IMR-90 (cell line): ENCODE data around the gene THNSL1. TPM values are rescaled to one million over a fixed set of nuclear protein-coding genes. Genes with fewer than 3 reads are reported as not detected.

Experiments
- ATAC-seq: fragments of 200-7000 bp; cut with Tn5 transposase; 2 replicates; pipeline ENCODE4 v1.9.1; 2020; ENCODE audit warnings: low read depth, mild to moderate bottlenecking, moderate library complexity
- BruUV-seq: library from RNA; stranded (reverse); fragments of 400-500 nt; replicated peaks from 2 replicates; lab custom pipeline; 2021; lab: Mats Ljungman, UMichigan
- CTCF ChIA-PET: fragments of 300-600 bp; formaldehyde crosslinking; extraction: SDS; loops from one replicate; lab custom pipeline; 2021; ENCODE audit warnings: antibody characterized with exemption; lab: Yijun Ruan, JAX
- POLR2A ChIA-PET: fragments of 300-600 bp; sonication (Branson Sonifier 250); formaldehyde crosslinking; loops from one replicate; lab custom pipeline; 2022; ENCODE audit warnings: antibody characterized with exemption; ENCODE audit not compliant: unreplicated experiment; lab: Charles Lee
- DNase-seq: peaks from one replicate; pipeline ENCODE4 v3.0.0; 2013
- H2AFZ ChIP-seq: replicated peaks from 2 replicates; pipeline ENCODE3; 2013; ENCODE audit warnings: low read length, mild to moderate bottlenecking; ENCODE audit not compliant: poor library complexity
- H2AK5ac ChIP-seq: 2 replicates; pipeline ENCODE4 v1.6.1; 2013; ENCODE audit warnings: low read depth, low read length, inconsistent platforms
- H2AK9ac ChIP-seq: replicated peaks from 2 replicates; pipeline ENCODE3; 2013; ENCODE audit warnings: mild to moderate bottlenecking, low read depth, low read length, moderate library complexity; ENCODE audit not compliant: poor library complexity
- H2BK120ac ChIP-seq: 2 replicates; pipeline ENCODE4 v1.6.1; 2013; ENCODE audit warnings: low read depth, low read length, inconsistent platforms
- H2BK15ac ChIP-seq: 3 replicates; pipeline ENCODE4 v1.6.1; 2013; ENCODE audit warnings: low read depth, low read length, inconsistent platforms
- H2BK20ac ChIP-seq: 2 replicates; pipeline ENCODE4 v1.6.1; 2013; ENCODE audit warnings: low read depth, mild to moderate bottlenecking, inconsistent platforms, low read length, moderate library complexity
- H2BK5ac ChIP-seq: 2 replicates; pipeline ENCODE4 v1.6.1; 2013; ENCODE audit warnings: mild to moderate bottlenecking, low read depth, low read length, inconsistent platforms; ENCODE audit not compliant: poor library complexity, severe bottlenecking
- H3K14ac ChIP-seq: replicated peaks from 2 replicates; pipeline ENCODE4 v1.6.1; 2013; ENCODE audit warnings: low read depth, low read length, inconsistent platforms
- H3K18ac ChIP-seq: 2 replicates; pipeline ENCODE4 v1.6.1; 2013; ENCODE audit warnings: low read depth, low read length, control low read depth
- H3K23ac ChIP-seq: 2 replicates; pipeline ENCODE4 v1.6.1; 2013; ENCODE audit warnings: low read depth, low read length, inconsistent platforms
- H3K27ac ChIP-seq: 2 replicates; pipeline ENCODE4 v1.5.1; 2013; ENCODE audit warnings: mild to moderate bottlenecking, control low read depth, low read length; ENCODE audit not compliant: insufficient read depth
- H3K27me3 ChIP-seq: 2 replicates; pipeline ENCODE4 v1.6.1; 2013; ENCODE audit warnings: low read length; ENCODE audit not compliant: control insufficient read depth, insufficient read depth
- H3K36me3 ChIP-seq: 2 replicates; pipeline ENCODE4 v1.6.1; 2013; ENCODE audit warnings: low read length, mixed read lengths; ENCODE audit not compliant: control insufficient read depth, insufficient read depth
- H3K4ac ChIP-seq: 2 replicates; pipeline ENCODE4 v1.6.1; 2013; ENCODE audit warnings: low read depth, low read length, inconsistent platforms
- H3K4me1 ChIP-seq: 2 replicates; pipeline ENCODE4 v1.6.1; 2013; ENCODE audit warnings: low read length, mixed read lengths; ENCODE audit not compliant: control insufficient read depth, insufficient read depth
- H3K4me2 ChIP-seq: 2 replicates; pipeline ENCODE4 v1.6.1; 2013; ENCODE audit warnings: low read depth, mild to moderate bottlenecking, control low read depth, low read length, moderate library complexity
- H3K4me3 ChIP-seq: 2 replicates; pipeline ENCODE4 v1.5.1; 2013; ENCODE audit warnings: low read depth, mild to moderate bottlenecking, control low read depth, low read length, moderate library complexity; ENCODE audit not compliant: insufficient read depth
- H3K56ac ChIP-seq: 2 replicates; pipeline ENCODE4 v1.6.1; 2013; ENCODE audit warnings: low read length, inconsistent platforms; ENCODE audit not compliant: insufficient read depth; ENCODE audit errors: extremely low read depth
- H3K79me1 ChIP-seq, 2 experiments: 2 replicates each; pipeline ENCODE4 v1.6.1; 2013; ENCODE audit warnings: low read length in 2 of 2, inconsistent platforms in 1 of 2, low read depth in 1 of 2
- H3K9ac ChIP-seq: 2 replicates; pipeline ENCODE4 v1.6.1; 2013; ENCODE audit warnings: low read depth, low read length, control low read depth
- H3K9me1 ChIP-seq: 2 replicates; pipeline ENCODE4 v1.6.1; 2013; ENCODE audit warnings: low read length, inconsistent platforms; ENCODE audit not compliant: insufficient read depth
- H3K9me3 ChIP-seq: 2 replicates; pipeline ENCODE4 v1.6.1; 2013; ENCODE audit warnings: low read length; ENCODE audit not compliant: control insufficient read depth, insufficient read depth
- H4K20me1 ChIP-seq: 2 replicates; pipeline ENCODE4 v1.6.1; 2013; ENCODE audit warnings: low read length, inconsistent platforms; ENCODE audit not compliant: insufficient read depth
- H4K5ac ChIP-seq: 2 replicates; pipeline ENCODE4 v1.6.1; 2013; ENCODE audit warnings: mild to moderate bottlenecking, low read depth, low read length, control low read depth
- H4K8ac ChIP-seq, 2 experiments: 2 replicates each; pipeline ENCODE4 v1.6.1; 2013; ENCODE audit warnings: low read depth in 2 of 2, low read length in 2 of 2, control low read depth in 1 of 2, inconsistent platforms in 1 of 2
- H4K91ac ChIP-seq: 2 replicates; pipeline ENCODE4 v1.6.1; 2013; ENCODE audit warnings: low read depth, low read length, inconsistent platforms; ENCODE audit not compliant: insufficient read depth
- BHLHE40 ChIP-seq: fragments of 150-350 bp; IDR thresholded peaks from 2 replicates; pipeline ENCODE4 v1.6.1; 2016; ENCODE audit warnings: mild to moderate bottlenecking, low read depth, low read length
- CEBPB ChIP-seq: IDR thresholded peaks from 2 replicates; pipeline ENCODE4 v1.6.1; 2012; ENCODE audit warnings: low read depth, low read length, improper control_type of control experiment
- CHD1 ChIP-seq: IDR thresholded peaks from 2 replicates; pipeline ENCODE4 v1.6.1; 2012; ENCODE audit warnings: low read depth, low read length, improper control_type of control experiment
- FOS ChIP-seq: fragments of 150-350 bp; IDR thresholded peaks from 2 replicates; pipeline ENCODE4 v1.6.1; 2016; ENCODE audit warnings: low read depth, low read length
- MAFK ChIP-seq: IDR thresholded peaks from 2 replicates; pipeline ENCODE4 v1.6.1; 2012; ENCODE audit warnings: low read depth, low read length, improper control_type of control experiment
- MAZ ChIP-seq: IDR thresholded peaks from 2 replicates; pipeline ENCODE4 v1.6.1; 2012; ENCODE audit warnings: low read depth, mild to moderate bottlenecking, low read length, improper control_type of control experiment, moderate library complexity, borderline replicate concordance
- MXI1 ChIP-seq: IDR thresholded peaks from 2 replicates; pipeline ENCODE4 v1.6.1; 2012; ENCODE audit warnings: low read depth, mild to moderate bottlenecking, low read length, moderate library complexity, borderline replicate concordance
- NFE2L2 ChIP-seq: fragments of 150-350 bp; IDR thresholded peaks from 2 replicates; pipeline ENCODE4 v1.6.1; 2016; ENCODE audit warnings: low read depth, mild to moderate bottlenecking, low read length
- POLR2A ChIP-seq: IDR thresholded peaks from 2 replicates; pipeline ENCODE4 v1.6.1; 2012; ENCODE audit warnings: mild to moderate bottlenecking, low read depth, low read length
- RAD21 ChIP-seq: IDR thresholded peaks from 2 replicates; pipeline ENCODE4 v1.6.1; 2012; ENCODE audit warnings: low read length, improper control_type of control experiment
- RCOR1 ChIP-seq: IDR thresholded peaks from 2 replicates; pipeline ENCODE4 v1.6.1; 2012; ENCODE audit warnings: mild to moderate bottlenecking, low read length, improper control_type of control experiment; ENCODE audit not compliant: insufficient replicate concordance
- RFX5 ChIP-seq: IDR thresholded peaks from 2 replicates; pipeline ENCODE4 v1.8.0; 2012; ENCODE audit warnings: low read depth, mild to moderate bottlenecking, low read length, moderate library complexity
- SMC3 ChIP-seq: fragments of 150-350 bp; IDR thresholded peaks from 2 replicates; pipeline ENCODE4 v1.6.1; 2016; ENCODE audit warnings: low read depth, mild to moderate bottlenecking, antibody characterized with exemption, low read length, moderate library complexity
- WGBS, 2 experiments: methylation state at CpG; one replicate each; pipeline versions ENCODE4 v1.1.5 to v1.1.7; 2013; ENCODE audit warnings: missing lambda C conversion rate in 2 of 2; ENCODE audit not compliant: insufficient read length in 1 of 2; ENCODE audit errors: extremely low coverage in 2 of 2; 5-methylcytosine and 5-hydroxymethylcytosine counted together
- dilution Hi-C: fragments of 300-500 bp; cut with HindIII; formaldehyde crosslinking; loops from one replicate; pipeline ENCODE4 v1.14.3; 2018; ENCODE audit warnings: low sequenced_read_pairs; ENCODE audit not compliant: unreplicated experiment
- in situ Hi-C: fragments of 300-500 bp; cut with MboI; formaldehyde crosslinking; loops from 3 replicates; pipeline ENCODE4 v1.14.3; 2019; ENCODE audit warnings: low sequenced_read_pairs, inconsistent platforms, mixed read lengths
- intact Hi-C: fragments of 100-400 bp; cut with micrococcal nuclease; formaldehyde crosslinking; loops from 2 replicates; pipeline ENCODE4 v1.10.0; 2022
- polyA plus RNA-seq, 3 experiments: library from polyadenylated mRNA; depleted of rRNA; stranded (reverse); fragments of >200 nt; gene quantifications; 2 replicates each; pipeline ENCODE4 v1.2.3, GENCODE V29; 2012; ENCODE audit warnings: low replicate concordance in 1 of 3
- total RNA-seq: library from RNA; depleted of rRNA; stranded (reverse); fragments of >200 nt; gene quantifications from 2 replicates; pipeline ENCODE4 v1.2.3, GENCODE V29; 2012
- TF ChIP-seq, protein P1 (sequence below): conservative IDR thresholded peaks from 2 replicates; pipeline ENCODE4 v1.5.1; 2012; ENCODE audit warnings: mild to moderate bottlenecking, low read depth, low read length, improper control_type of control experiment
- TF ChIP-seq, protein P2 (sequence below): fragments of 150-350 bp; IDR thresholded peaks from 2 replicates; pipeline ENCODE4 v1.6.1; 2017; ENCODE audit warnings: mild to moderate bottlenecking, antibody characterized with exemption, low read length, low read depth
- TF ChIP-seq, protein P3 (sequence below): fragments of 150-350 bp; IDR thresholded peaks from 2 replicates; pipeline ENCODE4 v1.6.1; 2016; ENCODE audit warnings: low read depth, mild to moderate bottlenecking, low read length, moderate library complexity, borderline replicate concordance

THNSL1 gene
- total and polyA plus RNA-seq, 2 of the 4 experiments (the other 2 are of a cell fraction): 1.3 to 2.0 TPM

DNA sequence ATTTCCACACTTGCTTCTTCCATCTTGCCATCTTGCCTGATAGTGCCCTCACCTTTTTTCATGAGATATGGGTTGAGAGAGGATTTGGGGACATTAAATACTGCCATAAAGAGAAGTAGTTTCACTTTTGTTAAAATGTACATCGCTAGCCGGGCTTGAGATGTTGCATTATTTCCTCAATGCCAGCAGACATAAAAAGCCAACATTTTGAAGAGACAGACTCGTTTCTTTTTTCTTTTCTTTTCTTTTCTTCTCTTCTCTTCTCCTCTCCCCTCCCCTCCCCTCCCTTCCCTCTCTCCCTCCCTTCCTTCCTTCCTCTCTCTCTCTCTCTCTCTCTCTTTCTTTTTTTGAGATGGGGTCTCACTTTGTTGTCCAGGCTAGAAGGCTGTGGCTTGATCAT, 18.4 kb upstream of the THNSL1 start:
- Histone ChIP-seq H3K18ac (no peak overlapping the region), H3K27ac (no peak overlapping the region), H2AFZ (no peak overlapping the region), H3K56ac (no peak overlapping the region), H3K23ac (no peak overlapping the region), H2BK5ac (no peak overlapping the region), H3K9ac (no peak overlapping the region), H2AK9ac (no peak overlapping the region), H2BK120ac (no peak overlapping the region), H2AK5ac (no peak overlapping the region), H3K4me2 (no peak overlapping the region), H3K79me1 (no peaks in the 10 kb centered on the region), H3K14ac (no peak overlapping the region), H2BK20ac (no peak overlapping the region), H3K4ac (no peak overlapping the region), H3K9me1 (no peaks in the 10 kb centered on the region), H4K8ac (no peak overlapping the region), H3K27me3 (no peaks in the 10 kb centered on the region; the same call in 1 of the 2 replicates), H3K4me1 (no peaks in the 10 kb centered on the region), H3K36me3 (no peaks in the 10 kb centered on the region), H2BK15ac (no peak overlapping the region), H4K20me1 (no peaks in the 10 kb centered on the region), H4K5ac (no peak overlapping the region), H4K91ac (no peak overlapping the region), H3K4me3 (no peak overlapping the region), H3K9me3 (no peaks in the 10 kb centered on the region)
- no peak for ATAC-seq
- TF ChIP-seq SMC3 (no peak), BHLHE40 (no peak), CHD1 (no peak), NFE2L2 (no peak), MAZ (no peak), RCOR1 (no peak), POLR2A (no peak), FOS (no peak), CEBPB (no peak), RAD21 (no peak), RFX5 (no peak), MXI1 (no peak), MAFK (no peak)
- TF ChIP-seq, protein P1, sequence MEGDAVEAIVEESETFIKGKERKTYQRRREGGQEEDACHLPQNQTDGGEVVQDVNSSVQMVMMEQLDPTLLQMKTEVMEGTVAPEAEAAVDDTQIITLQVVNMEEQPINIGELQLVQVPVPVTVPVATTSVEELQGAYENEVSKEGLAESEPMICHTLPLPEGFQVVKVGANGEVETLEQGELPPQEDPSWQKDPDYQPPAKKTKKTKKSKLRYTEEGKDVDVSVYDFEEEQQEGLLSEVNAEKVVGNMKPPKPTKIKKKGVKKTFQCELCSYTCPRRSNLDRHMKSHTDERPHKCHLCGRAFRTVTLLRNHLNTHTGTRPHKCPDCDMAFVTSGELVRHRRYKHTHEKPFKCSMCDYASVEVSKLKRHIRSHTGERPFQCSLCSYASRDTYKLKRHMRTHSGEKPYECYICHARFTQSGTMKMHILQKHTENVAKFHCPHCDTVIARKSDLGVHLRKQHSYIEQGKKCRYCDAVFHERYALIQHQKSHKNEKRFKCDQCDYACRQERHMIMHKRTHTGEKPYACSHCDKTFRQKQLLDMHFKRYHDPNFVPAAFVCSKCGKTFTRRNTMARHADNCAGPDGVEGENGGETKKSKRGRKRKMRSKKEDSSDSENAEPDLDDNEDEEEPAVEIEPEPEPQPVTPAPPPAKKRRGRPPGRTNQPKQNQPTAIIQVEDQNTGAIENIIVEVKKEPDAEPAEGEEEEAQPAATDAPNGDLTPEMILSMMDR: no peak
- TF ChIP-seq, protein P2, sequence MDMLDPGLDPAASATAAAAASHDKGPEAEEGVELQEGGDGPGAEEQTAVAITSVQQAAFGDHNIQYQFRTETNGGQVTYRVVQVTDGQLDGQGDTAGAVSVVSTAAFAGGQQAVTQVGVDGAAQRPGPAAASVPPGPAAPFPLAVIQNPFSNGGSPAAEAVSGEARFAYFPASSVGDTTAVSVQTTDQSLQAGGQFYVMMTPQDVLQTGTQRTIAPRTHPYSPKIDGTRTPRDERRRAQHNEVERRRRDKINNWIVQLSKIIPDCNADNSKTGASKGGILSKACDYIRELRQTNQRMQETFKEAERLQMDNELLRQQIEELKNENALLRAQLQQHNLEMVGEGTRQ: no peak
- TF ChIP-seq, protein P3, sequence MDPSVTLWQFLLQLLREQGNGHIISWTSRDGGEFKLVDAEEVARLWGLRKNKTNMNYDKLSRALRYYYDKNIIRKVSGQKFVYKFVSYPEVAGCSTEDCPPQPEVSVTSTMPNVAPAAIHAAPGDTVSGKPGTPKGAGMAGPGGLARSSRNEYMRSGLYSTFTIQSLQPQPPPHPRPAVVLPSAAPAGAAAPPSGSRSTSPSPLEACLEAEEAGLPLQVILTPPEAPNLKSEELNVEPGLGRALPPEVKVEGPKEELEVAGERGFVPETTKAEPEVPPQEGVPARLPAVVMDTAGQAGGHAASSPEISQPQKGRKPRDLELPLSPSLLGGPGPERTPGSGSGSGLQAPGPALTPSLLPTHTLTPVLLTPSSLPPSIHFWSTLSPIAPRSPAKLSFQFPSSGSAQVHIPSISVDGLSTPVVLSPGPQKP: no peak
- DNase-seq: no peak
- in situ Hi-C loops: no loop called here
- ChIA-PET CTCF (no interaction called here), POLR2A (interaction anchor here (0.6 kb wide), 1 partner anchor 20 kb away, joined by 3 read pairs; no protein-coding TSS in a partner anchor)
- WGBS, 2 experiments: 17% methylated on average over 1 of the region's 3 CpGs; no CpG with 5 or more reads in 1 of the 2 experiments
- intact Hi-C loops: no loop called here
- dilution Hi-C loops: no loop called here
- BruUV-seq: no TSS peak
